Calu3 (cell line): ENCODE data around the gene WIPF3. TPM values are rescaled to one million over a fixed set of nuclear protein-coding genes. Genes with fewer than 3 reads are reported as not detected.

Experiments
- BruUV-seq: library from RNA; stranded (reverse); fragments of 400-500 nt; replicated peaks from 2 replicates; lab custom pipeline; 2021; lab: Mats Ljungman, UMichigan
- CTCF ChIA-PET: fragments of 300-600 bp; sonication (Branson Sonifier 250); formaldehyde crosslinking; loops from one replicate; lab custom pipeline; 2022; ENCODE audit warnings: antibody characterized with exemption; lab: Charles Lee
- DNase-seq: peaks from one replicate; pipeline ENCODE4 v3.0.0; 2022
- H3K27ac Mint-ChIP-seq: one replicate; pipeline ENCODE4 v1.8.0; 2022; ENCODE audit warnings: mixed read lengths; ENCODE audit not compliant: unreplicated experiment
- H3K27me3 Mint-ChIP-seq: one replicate; pipeline ENCODE4 v1.8.0; 2022; ENCODE audit warnings: mixed read lengths; ENCODE audit not compliant: unreplicated experiment
- H3K36me3 Mint-ChIP-seq: one replicate; pipeline ENCODE4 v1.8.0; 2022; ENCODE audit warnings: mild to moderate bottlenecking, moderate library complexity, mixed read lengths; ENCODE audit not compliant: insufficient read depth, unreplicated experiment
- H3K4me1 Mint-ChIP-seq: one replicate; pipeline ENCODE4 v1.8.0; 2022; ENCODE audit warnings: mild to moderate bottlenecking, low read depth, mixed read lengths; ENCODE audit not compliant: unreplicated experiment
- H3K4me3 Mint-ChIP-seq: one replicate; pipeline ENCODE4 v1.8.0; 2022; ENCODE audit warnings: mild to moderate bottlenecking, low read depth, moderate library complexity, mixed read lengths; ENCODE audit not compliant: unreplicated experiment
- H3K9me3 Mint-ChIP-seq: one replicate; pipeline ENCODE4 v1.8.0; 2022; ENCODE audit warnings: low read depth, mixed read lengths; ENCODE audit not compliant: unreplicated experiment
- CTCF ChIP-seq: fragments of 200-600 bp; IDR thresholded peaks from one replicate; pipeline ENCODE4 v1.8.0; 2022; ENCODE audit warnings: antibody characterized with exemption; ENCODE audit not compliant: unreplicated experiment
- intact Hi-C: fragments of 100-400 bp; cut with micrococcal nuclease; formaldehyde crosslinking; loops from one replicate; pipeline ENCODE4 v1.10.0; 2022; ENCODE audit not compliant: unreplicated experiment
- total RNA-seq: library from RNA; stranded (reverse); gene quantifications from 2 replicates; pipeline ENCODE4 v1.2.3, GENCODE V29; 2022

Gene WIPF3
- total RNA-seq, 1 experiment from 2014 or later = 4.9 TPM

GRCh38 chr7:29892231-29892630, 85.9 kb downstream of the WIPF3 start:
- no TSS peak for BruUV-seq
- no peaks in the 10 kb centered on the region for H3K36me3 Mint-ChIP-seq
- no peaks in the 10 kb centered on the region for H3K27me3 Mint-ChIP-seq
- CTCF ChIA-PET = no interaction called here
- no peaks in the 10 kb centered on the region for H3K4me1 Mint-ChIP-seq
- intact Hi-C loops = no loop called here
- peaks cover 3% of the 10 kb centered on the region for H3K9me3 Mint-ChIP-seq
- DNase-seq = no peak
- no peak for TF ChIP-seq CTCF
- no peak overlapping the region for H3K27ac Mint-ChIP-seq
- H3K4me3 Mint-ChIP-seq = no peak overlapping the region

- BruUV-seq = no TSS peak
- Mint-ChIP-seq H3K4me1 (no peaks in the 10 kb centered on the region), H3K9me3 (peaks cover 10% of the 10 kb centered on the region), H3K27me3 (no peaks in the 10 kb centered on the region), H3K36me3 (no peaks in the 10 kb centered on the region), H3K27ac (no peak overlapping the region), H3K4me3 (no peak overlapping the region)
- TF ChIP-seq CTCF = no peak
- CTCF ChIA-PET = no interaction called here
- intact Hi-C loops = no loop called here
- no peak for DNase-seq
Measured at GRCh38 chr7:29893351-29893965, 87.2 kb downstream of the WIPF3 start.

- CTCF ChIA-PET = interaction anchor here (0.7 kb wide), 1 partner anchor 28 kb away, joined by 3 read pairs; no protein-coding TSS in a partner anchor
- H3K9me3 Mint-ChIP-seq = peaks cover 10% of the 10 kb centered on the region
- DNase-seq = no peak
- intact Hi-C loops = no loop called here
- H3K4me3 Mint-ChIP-seq = no peak overlapping the region
- no peaks in the 10 kb centered on the region for H3K36me3 Mint-ChIP-seq
- H3K4me1 Mint-ChIP-seq = no peaks in the 10 kb centered on the region
- no peaks in the 10 kb centered on the region for H3K27me3 Mint-ChIP-seq
- no peak overlapping the region for H3K27ac Mint-ChIP-seq
- TF ChIP-seq CTCF = no peak
- no TSS peak for BruUV-seq
Measured at GRCh38 chr7:29894256-29894655, 87.9 kb downstream of the WIPF3 start.

- no peak for DNase-seq
- H3K27me3 Mint-ChIP-seq = no peaks in the 10 kb centered on the region
- BruUV-seq = no TSS peak
- CTCF ChIA-PET = no interaction called here
- H3K36me3 Mint-ChIP-seq = no peaks in the 10 kb centered on the region
- no peak overlapping the region for H3K4me3 Mint-ChIP-seq
- intact Hi-C loops = no loop called here
- H3K27ac Mint-ChIP-seq = no peak overlapping the region
- H3K4me1 Mint-ChIP-seq = no peaks in the 10 kb centered on the region
- H3K9me3 Mint-ChIP-seq = peaks cover 10% of the 10 kb centered on the region
- no peak for TF ChIP-seq CTCF
Measured at GRCh38 chr7:29895559-29895958, 89.3 kb downstream of the WIPF3 start.
